Ecto neural progenitor cell (in vitro differentiated cells): ENCODE data around the gene CDADC1.

Source experiments
- DNase-seq: peaks from one replicate; pipeline ENCODE4 v3.0.0-alpha.2; 2018; ENCODE audit warnings: low spot score

Gene CDADC1

DNA sequence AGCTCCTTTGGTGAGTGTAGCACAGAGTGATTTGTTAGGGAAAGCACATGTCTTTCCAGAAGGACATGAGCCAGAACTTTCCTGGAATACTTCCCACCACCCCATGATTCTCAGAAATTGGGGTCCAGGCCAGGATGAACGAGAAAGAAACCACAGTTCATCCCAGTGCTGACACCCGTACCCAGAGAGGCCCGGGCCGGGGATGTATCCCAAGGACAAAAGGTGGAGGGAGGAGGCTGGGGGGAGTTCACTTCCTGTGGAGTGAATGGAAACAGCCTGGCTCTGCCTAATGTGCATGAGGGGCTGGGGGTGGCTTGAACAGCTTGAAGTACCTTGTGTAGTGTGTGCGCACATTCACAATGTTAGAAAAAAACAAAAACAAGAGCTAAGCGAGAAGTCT lies 47.5 kb downstream of the CDADC1 start:
- DNase-seq, result no peak

DNA sequence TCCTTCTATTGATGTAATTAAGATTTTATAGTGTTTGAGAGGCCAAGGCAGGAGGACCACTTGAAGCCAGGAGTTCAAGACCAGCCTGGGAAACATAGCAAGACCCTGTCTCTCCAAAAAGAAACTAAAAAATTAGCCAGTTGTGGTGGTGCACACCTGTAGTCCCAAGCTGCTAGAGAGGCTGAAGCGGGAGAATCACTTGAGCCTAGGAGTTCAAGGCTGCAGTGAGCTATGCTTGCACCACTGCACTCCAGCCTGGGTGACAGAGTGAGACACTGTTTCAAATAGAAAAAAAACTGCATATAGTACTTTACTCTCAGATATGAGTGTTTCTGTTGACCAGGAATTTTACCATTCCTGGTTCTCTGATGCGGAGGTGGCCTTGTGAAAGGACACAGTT lies 48.9 kb downstream of the CDADC1 start:
- DNase-seq, result peak; percentile 10

- DNase-seq, result peak; percentile 23
These were observed 49.6 kb downstream of the CDADC1 start for GRCh38 chr13:49297338-49297737.

DNA sequence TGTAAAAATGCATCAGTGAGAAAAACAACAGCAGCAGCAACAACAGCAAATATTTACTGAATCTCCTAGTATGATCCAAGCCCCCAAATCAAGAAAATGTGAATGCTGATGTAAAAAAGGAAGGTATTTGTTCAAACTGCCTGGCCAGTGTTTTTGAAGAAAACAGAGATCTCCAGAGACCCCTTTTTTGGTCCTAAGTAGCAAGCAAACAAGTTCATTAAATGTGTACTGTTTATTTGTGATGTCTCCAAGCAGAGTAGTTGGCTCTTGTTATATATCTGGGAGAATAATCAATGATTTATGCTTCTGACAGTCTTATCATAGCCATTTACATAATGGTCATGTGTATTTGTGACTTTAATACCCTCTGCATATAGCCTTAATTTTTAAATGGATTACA lies 50.7 kb downstream of the CDADC1 start:
- no peak for DNase-seq

DNA sequence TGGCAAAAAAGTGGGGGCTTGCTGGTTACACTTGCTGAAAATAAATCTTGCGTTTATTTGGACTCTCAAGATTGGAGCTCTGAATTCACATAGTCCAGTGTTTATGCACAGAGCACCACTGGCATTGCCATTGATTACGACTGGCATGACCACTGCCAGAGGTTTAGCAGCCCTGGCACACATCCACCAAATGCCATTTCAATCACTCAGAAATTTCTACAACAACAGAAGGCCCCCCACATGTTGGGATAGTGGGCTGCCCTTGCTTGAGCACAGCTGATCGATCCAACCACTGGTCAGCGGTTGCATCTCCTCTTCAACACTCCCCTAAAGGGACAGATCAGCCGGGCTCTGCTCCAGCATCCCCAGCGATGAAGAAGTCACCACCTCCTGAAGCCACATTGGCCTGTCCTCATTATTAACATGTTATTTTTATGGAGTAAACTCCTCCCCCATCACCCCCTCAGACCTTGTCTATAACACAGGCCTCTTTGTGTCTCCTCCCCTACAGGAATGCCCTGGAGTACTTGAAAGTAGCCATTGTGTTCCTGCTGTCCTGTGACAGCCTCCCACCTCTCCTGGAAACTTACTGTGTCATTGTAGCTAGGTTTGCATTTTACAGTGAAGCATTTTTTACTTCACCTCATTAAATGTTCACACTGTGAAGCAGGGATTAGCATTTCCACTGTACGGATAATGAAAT lies 51.3 kb downstream of the CDADC1 start:
- peak; percentile 38 for DNase-seq

DNA sequence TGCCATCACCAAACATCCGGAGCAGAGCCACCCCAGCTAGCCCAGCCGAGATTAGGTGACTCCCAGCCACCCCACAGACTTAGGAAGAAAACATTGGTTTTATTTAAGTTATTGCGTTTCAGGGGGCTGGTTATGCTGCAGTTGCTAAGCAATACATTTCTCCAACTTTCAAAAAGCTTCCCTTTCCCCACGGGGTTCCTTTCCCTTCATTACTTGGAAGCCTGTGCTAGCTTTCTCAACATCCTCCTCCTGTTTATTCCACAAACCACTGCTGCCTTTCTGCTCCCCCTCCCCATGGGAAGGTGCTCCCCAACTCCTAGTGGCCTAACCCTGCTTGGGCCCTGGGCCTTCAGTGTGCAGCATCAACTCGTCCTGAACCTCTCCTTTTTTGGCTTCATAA lies 52.6 kb downstream of the CDADC1 start:
- no peak for DNase-seq

DNA sequence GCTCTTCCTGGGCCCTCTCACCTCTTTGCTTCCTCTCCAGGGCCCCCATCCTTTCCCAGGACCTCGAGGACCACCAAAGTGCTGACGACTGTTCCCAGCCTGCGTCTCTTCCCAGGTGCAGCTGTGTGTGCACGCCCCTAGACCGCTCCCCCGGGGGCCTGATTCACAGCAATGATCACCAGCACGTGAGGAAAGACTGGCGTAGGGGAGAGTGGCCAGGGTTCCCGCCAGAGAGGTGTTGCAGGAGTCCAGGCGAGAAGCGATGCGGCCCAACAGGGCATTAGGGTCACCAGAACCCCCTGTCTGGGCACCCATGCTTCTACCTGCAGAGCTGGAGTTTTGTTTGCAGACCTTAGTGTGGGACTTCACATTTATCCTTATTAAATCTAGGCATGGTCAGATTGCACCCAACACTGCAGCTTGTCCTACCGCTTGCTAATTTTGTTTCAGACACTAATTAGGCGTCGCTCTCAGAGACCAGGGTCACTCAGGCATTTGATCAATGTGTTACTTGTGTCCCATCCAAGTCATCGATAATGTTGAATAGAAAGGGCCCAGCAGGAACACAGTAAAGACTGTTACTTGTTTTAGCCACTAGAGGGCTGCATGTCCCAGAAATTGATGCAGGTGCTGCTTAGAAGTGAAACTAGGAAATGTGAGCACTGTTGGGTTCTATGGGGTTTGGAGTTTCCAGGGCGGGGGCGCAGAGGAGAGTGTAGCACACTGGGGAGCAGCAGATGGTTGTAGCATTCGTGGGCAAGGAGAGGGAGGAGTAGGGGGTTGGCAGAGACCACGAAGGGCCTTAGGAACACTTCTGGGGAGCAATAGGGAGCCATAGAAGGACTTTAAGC lies 53.2 kb downstream of the CDADC1 start:
- peak; percentile 59 for DNase-seq

DNA sequence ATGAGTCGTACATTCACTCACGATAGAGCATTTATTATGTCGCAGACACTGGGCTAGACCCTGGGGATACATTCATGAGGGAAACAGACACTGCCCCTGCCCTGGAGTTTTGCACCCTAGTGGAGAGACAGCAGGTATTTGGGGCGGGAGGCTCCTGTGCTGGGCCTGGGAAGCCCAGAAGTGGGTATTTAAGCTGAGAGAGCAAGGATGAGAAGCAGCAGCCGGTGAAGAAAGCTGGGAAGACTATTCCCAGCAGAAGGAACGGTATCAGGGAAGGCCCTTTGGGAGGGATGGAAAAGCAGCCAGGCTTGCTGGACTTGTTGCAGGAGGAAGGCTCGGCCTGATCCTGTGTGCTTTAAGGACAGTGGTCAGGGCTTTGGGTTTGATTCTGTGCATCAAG lies 54.5 kb downstream of the CDADC1 start:
- peak; percentile 32 for DNase-seq

GRCh38 chr13:49302817-49303216 lies 55.1 kb downstream of the CDADC1 start:
- no peak for DNase-seq

DNA sequence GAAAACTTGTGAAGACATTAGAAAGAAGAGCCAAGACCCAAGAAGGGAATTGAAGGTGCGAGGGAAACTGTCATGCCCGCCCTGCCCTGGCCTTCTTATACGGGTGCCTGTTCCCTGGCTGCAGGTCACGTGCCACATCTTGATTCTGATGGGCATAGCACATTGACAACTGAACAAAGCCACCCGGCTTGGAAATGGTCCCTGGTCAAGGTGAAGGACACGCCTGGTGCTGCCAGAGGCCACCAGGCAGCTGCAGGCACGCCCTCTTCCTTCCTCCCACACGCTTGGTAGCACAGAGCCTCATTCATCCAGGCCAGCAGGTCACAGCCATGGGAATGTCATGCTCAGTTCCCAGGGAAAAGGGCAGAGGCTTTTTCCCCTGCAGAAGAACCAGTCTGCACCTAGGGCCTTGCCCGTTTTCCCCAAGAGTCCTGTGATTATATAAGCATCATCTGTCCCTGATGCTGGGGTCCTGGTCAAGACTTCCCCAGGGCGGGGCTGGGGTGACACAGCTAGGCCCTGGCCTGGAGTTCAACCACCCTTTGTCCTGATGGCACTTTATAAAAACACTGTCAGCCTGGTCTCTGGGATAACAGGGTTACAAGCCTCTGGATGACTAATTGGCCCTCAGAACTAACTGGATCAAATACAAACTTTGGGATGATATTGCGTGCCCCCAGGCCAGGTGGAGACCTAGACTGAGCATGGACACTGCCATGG lies 56.0 kb downstream of the CDADC1 start:
- no peak for DNase-seq

DNA sequence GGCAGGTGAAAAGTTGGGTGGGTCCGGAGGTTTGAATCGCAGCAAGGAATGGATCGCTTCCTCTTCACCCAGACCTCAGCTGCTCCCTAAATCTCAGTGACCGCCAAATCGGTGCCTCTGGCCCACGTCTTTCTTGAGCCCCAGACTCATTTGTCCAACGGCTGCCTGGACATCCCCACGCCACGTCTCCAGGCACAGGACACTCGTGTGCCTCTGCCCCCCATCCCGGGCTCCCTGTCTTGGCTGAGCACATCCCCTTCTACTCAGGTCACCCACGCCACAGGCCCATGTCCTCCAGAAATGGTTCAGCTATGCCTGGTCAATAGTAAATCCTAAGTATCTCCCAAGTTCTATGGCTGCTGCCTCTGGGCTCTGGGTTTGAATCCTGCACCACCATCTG lies 56.6 kb downstream of the CDADC1 start:
- DNase-seq, result no peak

- DNase-seq, result no peak
These were observed 57.3 kb downstream of the CDADC1 start for GRCh38 chr13:49304763-49305700.

GRCh38 chr13:49305792-49306425 lies 58.2 kb downstream of the CDADC1 start:
- no peak for DNase-seq

- DNase-seq, result no peak
These were observed 59.6 kb downstream of the CDADC1 start for GRCh38 chr13:49307365-49307764.

- no peak for DNase-seq
These were observed 60.6 kb downstream of the CDADC1 start for GRCh38 chr13:49308097-49308875.

DNA sequence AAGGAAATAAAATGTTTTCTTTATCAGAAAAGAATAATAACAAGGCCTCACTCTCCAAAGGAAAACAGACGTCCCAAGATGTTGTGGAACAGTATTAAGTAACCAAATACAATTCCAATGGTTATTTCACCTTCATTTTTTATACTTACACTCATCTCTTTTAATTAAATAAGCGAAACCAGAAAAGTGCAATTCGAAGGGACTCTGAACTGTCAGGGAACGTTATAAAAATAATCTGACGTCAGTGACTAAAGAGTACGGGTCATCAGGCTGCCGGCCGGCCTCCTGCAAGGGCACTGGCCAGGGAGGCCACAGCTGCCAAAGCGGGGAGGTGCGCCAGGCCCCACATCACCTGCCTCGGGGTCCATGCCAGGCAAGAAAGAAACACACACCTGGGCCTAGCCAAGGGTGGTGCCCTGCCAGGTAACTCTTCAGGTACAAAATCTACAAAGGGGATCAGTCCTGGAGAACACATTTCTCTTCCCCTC lies 61.2 kb downstream of the CDADC1 start:
- no peak for DNase-seq

DNA sequence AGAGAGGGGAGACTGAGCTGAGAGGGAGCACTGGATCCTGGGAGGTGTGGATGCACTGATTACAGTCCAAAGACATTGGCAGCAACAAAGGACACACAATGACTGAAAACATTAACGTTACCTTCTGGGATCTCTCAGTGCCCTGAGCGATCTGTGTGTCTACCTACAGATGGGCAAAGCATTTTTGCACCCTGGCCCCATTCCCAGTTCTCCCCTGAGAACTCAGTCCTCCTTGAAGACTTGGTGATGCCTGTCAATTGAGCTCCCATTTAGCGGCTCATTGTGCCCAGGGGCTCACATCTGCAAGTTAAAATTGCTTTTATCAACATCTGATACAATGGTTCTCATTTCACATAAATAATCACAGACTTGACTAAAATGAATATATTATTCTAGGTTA lies 62.5 kb downstream of the CDADC1 start:
- DNase-seq, result no peak

- DNase-seq, result no peak
These were observed 64.1 kb downstream of the CDADC1 start for GRCh38 chr13:49311816-49312215.

DNA sequence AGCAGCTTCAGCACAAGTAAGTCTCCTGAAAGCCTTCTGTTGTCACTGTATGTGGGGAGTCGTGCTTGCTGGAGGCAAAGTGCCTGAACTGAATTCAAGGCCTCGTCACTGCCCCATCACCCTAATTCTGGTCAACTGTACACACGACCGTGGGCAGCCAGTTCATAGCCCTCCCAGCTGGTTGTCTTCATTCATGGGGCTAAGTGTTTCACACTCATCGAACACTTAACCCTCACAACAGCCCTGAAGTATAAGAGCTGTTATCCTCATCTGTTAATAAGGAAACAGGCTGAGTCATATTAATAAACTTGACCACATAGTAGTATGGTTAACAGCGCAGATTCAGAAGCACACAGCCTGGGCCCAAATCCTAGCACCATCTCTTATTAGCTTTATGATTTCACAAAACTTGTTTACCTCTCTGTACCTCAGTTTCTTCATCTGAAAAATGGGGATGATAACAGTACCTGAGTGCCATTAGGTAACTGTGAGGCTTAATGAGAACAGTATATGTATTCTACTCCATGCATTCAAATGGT lies 66.7 kb downstream of the CDADC1 start:
- DNase-seq, result no peak

DNA sequence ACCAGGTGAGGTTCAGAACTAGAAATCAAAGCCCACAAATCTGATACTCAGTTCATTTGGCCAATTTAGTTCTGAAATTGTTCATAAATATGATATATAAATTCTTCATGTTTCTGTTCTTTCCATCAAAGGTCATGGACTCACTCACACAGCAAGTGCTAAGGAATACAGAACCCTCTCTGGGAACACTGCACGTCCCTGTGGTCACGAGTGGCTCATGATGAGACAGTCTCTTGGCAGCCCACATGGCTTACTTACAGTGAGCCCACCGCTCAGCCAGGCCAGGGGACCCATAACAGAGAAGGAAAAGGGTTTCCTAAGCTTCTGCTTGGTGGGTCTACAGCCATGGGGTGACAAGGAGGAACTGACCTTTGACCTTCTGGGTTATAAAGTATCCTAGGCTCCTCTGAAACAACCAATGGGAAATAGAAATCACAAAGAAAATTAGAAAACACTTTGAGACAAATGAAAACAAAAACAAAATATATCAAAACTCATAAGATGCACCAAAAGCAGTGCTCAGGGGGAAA lies 67.4 kb downstream of the CDADC1 start:
- no peak for DNase-seq
